Stomach smooth muscle (tissue), 2 donors: ENCODE measurements around the gene PCDHB2.
"Not testable (repeated sequence)": the region's sequence is repeated elsewhere in the genome, so short reads cannot be mapped to it uniquely, and the experiment has no call there.

ENCODE experiments used
- H3K27ac ChIP-seq: one replicate; pipeline ENCODE4 v1.7.0; 2013; ENCODE audit warnings: mild to moderate bottlenecking, low read length, inconsistent platforms
- H3K27me3 ChIP-seq, 2 donors: one replicate each; pipeline ENCODE4 v1.7.0; 2013; ENCODE audit warnings: low read length in 2 of 2; ENCODE audit not compliant: insufficient read depth in 2 of 2, control insufficient read depth in 1 of 2
- H3K36me3 ChIP-seq, 2 donors: one replicate each; pipeline ENCODE4 v1.7.0; 2013; ENCODE audit warnings: low read length in 2 of 2; ENCODE audit not compliant: control insufficient read depth in 2 of 2, insufficient read depth in 2 of 2
- H3K4me1 ChIP-seq: one replicate; pipeline ENCODE4 v1.7.0; 2013; ENCODE audit warnings: low read length; ENCODE audit not compliant: control insufficient read depth, insufficient read depth
- H3K4me3 ChIP-seq, 2 donors: one replicate each; pipeline ENCODE4 v1.7.0; 2013; ENCODE audit warnings: low read length in 2 of 2
- H3K9ac ChIP-seq, 2 donors: one replicate each; pipeline ENCODE4 v1.7.0; 2013; ENCODE audit warnings: low read length in 2 of 2, mild to moderate bottlenecking in 1 of 2
- H3K9me3 ChIP-seq, 2 donors: one replicate each; pipeline ENCODE4 v1.7.0; 2013; ENCODE audit warnings: low read length in 2 of 2; ENCODE audit not compliant: control insufficient read depth in 2 of 2
- donor health status: healthy.
- donor health status: Pancreatic carcinoma.

Gene PCDHB2

DNA sequence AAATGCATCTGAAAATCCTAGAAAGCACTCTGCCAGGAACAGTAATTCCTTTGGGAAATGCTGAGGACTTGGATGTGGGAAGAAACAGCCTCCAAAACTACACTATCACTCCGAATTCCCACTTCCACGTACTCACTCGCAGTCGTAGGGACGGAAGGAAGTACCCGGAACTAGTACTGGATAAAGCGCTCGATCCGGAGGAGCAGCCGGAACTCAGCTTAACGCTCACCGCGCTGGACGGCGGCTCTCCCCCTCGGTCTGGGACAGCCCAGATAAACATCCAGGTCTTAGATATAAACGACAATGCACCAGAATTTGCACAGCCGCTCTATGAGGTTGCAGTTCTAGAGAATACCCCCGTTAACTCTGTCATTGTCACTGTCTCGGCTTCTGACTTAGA is 6.6 kb downstream of the PCDHB2 start:
- Histone ChIP-seq H3K9ac (no peak overlapping the region), H3K9me3 (peaks cover 5 to 18% of the 10 kb centered on the region in 2 donors), H3K27ac (no peak overlapping the region), H3K4me1 (no peaks in the 10 kb centered on the region), H3K27me3 (no peaks in the 10 kb centered on the region), H3K36me3 (no peaks in the 10 kb centered on the region), H3K4me3 (peak overlapping the region; percentile 46 to 55)

- not testable (repeated sequence) for H3K27ac ChIP-seq, H3K4me3 ChIP-seq, H3K9ac ChIP-seq, H3K4me1 ChIP-seq, H3K36me3 ChIP-seq, H3K27me3 ChIP-seq
- peaks cover 5 to 18% of the 10 kb centered on the region in 2 donors for H3K9me3 ChIP-seq
Observed at GRCh38 chr5:141102070-141102469, 7.7 kb downstream of the PCDHB2 start.

DNA sequence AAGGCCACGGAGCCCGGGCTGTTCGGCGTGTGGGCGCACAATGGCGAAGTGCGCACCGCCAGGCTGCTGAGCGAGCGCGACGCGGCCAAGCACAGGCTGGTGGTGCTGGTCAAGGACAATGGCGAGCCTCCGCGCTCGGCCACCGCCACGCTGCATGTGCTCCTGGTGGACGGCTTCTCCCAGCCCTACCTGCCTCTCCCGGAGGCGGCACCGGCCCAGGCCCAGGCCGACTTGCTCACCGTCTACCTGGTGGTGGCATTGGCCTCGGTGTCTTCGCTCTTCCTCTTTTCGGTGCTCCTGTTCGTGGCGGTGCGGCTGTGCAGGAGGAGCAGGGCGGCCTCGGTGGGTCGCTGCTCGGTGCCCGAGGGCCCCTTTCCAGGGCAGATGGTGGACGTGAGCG is 8.1 kb downstream of the PCDHB2 start:
- not testable (repeated sequence) for H3K27ac ChIP-seq, H3K4me3 ChIP-seq, H3K4me1 ChIP-seq, H3K27me3 ChIP-seq, H3K9ac ChIP-seq, H3K36me3 ChIP-seq
- H3K9me3 ChIP-seq: peaks cover 5 to 18% of the 10 kb centered on the region in 2 donors

DNA sequence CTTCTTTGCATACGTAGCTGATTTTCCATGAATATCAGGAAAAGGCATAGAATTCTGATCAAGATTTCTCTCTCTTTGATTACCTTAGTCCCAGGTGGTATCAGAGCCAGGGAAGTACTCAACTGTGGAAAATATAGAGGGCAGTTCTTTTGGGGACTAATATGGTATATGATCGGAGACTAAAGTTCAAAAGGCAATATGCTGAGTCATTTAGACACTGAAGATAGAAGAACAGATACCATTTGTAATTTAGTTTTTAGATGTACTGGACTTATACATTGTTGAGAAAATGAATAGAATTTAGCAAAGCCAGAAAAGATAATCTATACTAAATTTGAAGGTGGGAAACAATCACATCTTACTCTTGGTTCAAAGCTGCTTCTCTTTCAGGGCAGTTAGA is 10.9 kb downstream of the PCDHB2 start:
- no peaks in the 10 kb centered on the region for H3K4me1 ChIP-seq
- no peaks in the 10 kb centered on the region for H3K36me3 ChIP-seq
- no peaks in the 10 kb centered on the region for H3K27me3 ChIP-seq
- H3K27ac ChIP-seq: no peak overlapping the region
- H3K9ac ChIP-seq: no peak overlapping the region
- peaks cover 10 to 23% of the 10 kb centered on the region in 2 donors for H3K9me3 ChIP-seq
- no peak overlapping the region for H3K4me3 ChIP-seq

DNA sequence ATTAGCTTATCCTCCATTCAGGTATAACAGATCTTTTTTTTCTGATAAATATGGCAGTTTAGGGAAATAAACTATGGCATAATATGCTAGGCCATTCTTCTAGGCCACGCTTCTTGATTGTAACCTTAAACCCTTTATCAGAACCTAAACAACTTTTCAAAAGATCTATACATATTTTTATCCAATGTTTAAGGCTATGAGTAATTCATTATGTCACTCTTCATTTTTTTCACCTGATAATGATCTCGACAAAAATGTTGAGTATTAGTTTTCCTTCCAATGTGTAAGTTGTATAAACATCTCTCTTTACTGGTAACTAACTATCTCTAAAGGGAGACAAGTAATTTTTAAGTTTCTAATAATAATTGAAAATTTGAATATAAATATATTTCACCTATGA is 24.8 kb downstream of the PCDHB2 start:
- peaks cover 6% of the 10 kb centered on the region in 2 donors for H3K27me3 ChIP-seq
- no peak overlapping the region for H3K9ac ChIP-seq
- no peaks in the 10 kb centered on the region for H3K36me3 ChIP-seq
- peaks cover 0 to 3% of the 10 kb centered on the region in 2 donors for H3K9me3 ChIP-seq
- no peak overlapping the region for H3K4me3 ChIP-seq
- H3K27ac ChIP-seq: no peak overlapping the region
- no peaks in the 10 kb centered on the region for H3K4me1 ChIP-seq

GRCh38 chr5:141121563-141121962 is 27.1 kb downstream of the PCDHB2 start, which contains the start of gene PCDHB4:
TSS of gene PCDHB4 (plus strand) at chr5:141121818. CDS start at chr5:141121999, 181 bp downstream.
- peaks cover 0 to 3% of the 10 kb centered on the region in 2 donors for H3K9me3 ChIP-seq
- H3K27ac ChIP-seq: no peak within 1 kb of the TSS
- H3K9ac ChIP-seq: peak within 1 kb of the TSS in 1 of 2 donors; percentile 6

DNA sequence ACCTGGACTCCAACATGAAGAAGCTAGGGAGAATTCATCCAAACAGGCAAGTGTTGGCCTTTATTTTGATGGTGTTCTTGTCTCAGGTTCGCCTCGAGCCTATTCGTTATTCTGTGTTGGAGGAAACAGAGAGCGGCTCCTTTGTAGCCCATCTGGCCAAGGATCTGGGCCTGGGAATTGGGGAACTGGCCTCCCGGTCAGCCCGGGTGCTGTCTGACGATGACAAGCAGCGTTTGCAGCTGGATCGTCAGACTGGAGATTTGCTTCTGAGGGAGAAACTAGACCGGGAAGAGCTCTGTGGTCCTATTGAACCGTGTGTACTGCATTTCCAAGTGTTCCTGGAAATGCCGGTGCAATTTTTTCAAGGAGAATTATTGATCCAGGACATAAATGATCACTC is 27.6 kb downstream of the PCDHB2 start:
- peaks cover 0 to 3% of the 10 kb centered on the region in 2 donors for H3K9me3 ChIP-seq
- no peak overlapping the region for H3K27ac ChIP-seq
- no peaks in the 10 kb centered on the region for H3K4me1 ChIP-seq
- peak overlapping the region; percentile 18 to 69 for H3K4me3 ChIP-seq
- no peak overlapping the region for H3K9ac ChIP-seq
- no peaks in the 10 kb centered on the region for H3K36me3 ChIP-seq
- H3K27me3 ChIP-seq: peaks cover 6% of the 10 kb centered on the region in 2 donors

More at GRCh38 chr5:141121563-141121962, 27.1 kb downstream of the PCDHB2 start, which contains the start of gene PCDHB4:
- H3K4me1 ChIP-seq: no peaks in the 10 kb centered on the region
- H3K27me3 ChIP-seq: peaks cover 6% of the 10 kb centered on the region in 2 donors
- H3K4me3 ChIP-seq: peak within 1 kb of the TSS; percentile 18 to 69
- H3K36me3 ChIP-seq: no peaks in the 10 kb centered on the region

GRCh38 chr5:141123396-141124135 is 29.2 kb downstream of the PCDHB2 start:
- H3K9me3 ChIP-seq, H3K4me1 ChIP-seq, H3K36me3 ChIP-seq, H3K4me3 ChIP-seq, H3K27me3 ChIP-seq, H3K9ac ChIP-seq, H3K27ac ChIP-seq: not testable (repeated sequence)

DNA sequence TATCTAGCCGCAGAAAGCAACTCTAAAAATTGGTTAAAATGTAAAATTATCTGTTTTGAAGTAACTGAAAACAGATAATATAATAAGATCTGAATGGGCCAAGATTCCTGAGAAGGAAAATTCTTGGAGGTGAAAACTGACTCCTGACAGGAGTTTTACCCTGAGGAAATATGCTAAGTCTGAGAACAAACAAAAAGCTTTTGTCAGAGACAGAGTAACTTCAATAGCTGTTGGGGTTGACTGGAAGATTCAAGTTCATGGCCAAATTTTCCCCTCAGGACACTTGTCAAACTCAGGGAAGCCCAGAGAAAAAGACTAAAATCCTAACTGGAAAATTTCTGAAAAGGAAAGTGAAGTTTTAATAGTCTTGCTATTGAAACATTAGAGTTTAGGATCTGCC is 32.9 kb downstream of the PCDHB2 start:
- H3K9me3 ChIP-seq: peaks cover 0 to 7% of the 10 kb centered on the region in 2 donors
- H3K4me1 ChIP-seq: no peaks in the 10 kb centered on the region
- H3K4me3 ChIP-seq: no peak overlapping the region
- H3K27ac ChIP-seq: no peak overlapping the region
- H3K27me3 ChIP-seq: peaks cover 0 to 2% of the 10 kb centered on the region in 2 donors
- H3K36me3 ChIP-seq: no peaks in the 10 kb centered on the region
- H3K9ac ChIP-seq: no peak overlapping the region

GRCh38 chr5:141135030-141135717 is 40.8 kb downstream of the PCDHB2 start, which contains the start of gene PCDHB5:
TSS of gene PCDHB5 (plus strand) at chr5:141135206. CDS start at chr5:141135435, 229 bp downstream.
- Histone ChIP-seq H3K9me3 (peaks cover 16 to 26% of the 10 kb centered on the region in 2 donors), H3K27me3 (no peaks in the 10 kb centered on the region), H3K27ac (no peak within 1 kb of the TSS), H3K9ac (peak within 1 kb of the TSS in 1 of 2 donors; percentile 60), H3K4me1 (no peaks in the 10 kb centered on the region), H3K4me3 (peak within 1 kb of the TSS; percentile 64), H3K36me3 (no peaks in the 10 kb centered on the region)
